GM21619 (cell line): ENCODE results near the gene GHR.

ENCODE experiments used
- ATAC-seq: cut with Tn5 transposase; IDR thresholded peaks from one replicate; pipeline ENCODE4 v1.9.1; 2021; ENCODE audit not compliant: unreplicated experiment

The GHR gene

GRCh38 chr5:42461507-42461906 lies 38.3 kb downstream of the GHR start:
- ATAC-seq: no peak

DNA sequence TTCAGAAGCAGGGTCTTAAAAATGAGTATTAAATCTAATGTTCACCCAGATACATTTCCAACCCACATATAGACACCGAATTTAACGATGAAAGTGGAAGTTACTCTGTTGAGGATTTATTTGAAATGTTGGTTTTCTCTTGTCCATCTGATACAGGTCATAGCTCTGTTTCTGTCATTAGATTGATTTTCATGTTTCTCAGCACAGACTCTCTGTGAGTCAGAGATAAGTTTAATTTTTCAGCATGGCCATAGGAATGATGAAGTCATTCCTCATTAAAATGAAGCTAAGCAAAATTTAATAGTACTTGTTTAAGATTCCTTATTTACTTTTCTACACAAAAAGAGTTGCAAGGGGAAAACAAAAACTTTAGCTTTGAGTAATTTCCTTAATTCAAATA lies 38.8 kb downstream of the GHR start:
- ATAC-seq: no peak

GRCh38 chr5:42467572-42467971 lies 44.3 kb downstream of the GHR start:
- ATAC-seq: no peak

DNA sequence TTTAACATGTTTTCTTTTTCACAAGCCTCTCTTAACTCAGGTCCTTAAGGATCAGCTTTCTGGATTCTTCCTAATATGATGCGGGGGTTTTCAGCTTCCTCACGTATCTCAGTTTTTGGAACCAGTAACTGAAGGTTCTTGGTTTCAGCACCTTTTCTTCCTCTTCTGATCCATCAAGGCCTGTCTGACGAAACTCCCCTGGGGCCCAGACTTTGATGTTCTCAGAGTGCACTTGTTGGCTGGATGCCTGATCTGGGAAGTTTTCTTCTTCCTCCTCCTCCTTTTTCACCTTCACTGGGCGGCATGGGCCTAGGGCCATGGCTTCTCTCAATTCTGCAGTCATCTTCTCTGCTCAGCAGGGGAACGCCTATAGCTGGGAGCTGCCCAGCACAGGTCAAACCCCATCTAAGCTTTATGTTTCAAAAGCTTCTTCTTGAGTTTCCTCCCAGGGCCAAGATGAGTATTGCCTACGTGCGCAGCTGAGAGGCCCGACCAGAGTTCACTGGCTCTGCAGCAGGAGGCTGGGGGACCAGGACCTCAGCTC lies 44.8 kb downstream of the GHR start:
- no peak for ATAC-seq

GRCh38 chr5:42483472-42484154 lies 60.4 kb downstream of the GHR start:
- peak; percentile 93 for ATAC-seq

DNA sequence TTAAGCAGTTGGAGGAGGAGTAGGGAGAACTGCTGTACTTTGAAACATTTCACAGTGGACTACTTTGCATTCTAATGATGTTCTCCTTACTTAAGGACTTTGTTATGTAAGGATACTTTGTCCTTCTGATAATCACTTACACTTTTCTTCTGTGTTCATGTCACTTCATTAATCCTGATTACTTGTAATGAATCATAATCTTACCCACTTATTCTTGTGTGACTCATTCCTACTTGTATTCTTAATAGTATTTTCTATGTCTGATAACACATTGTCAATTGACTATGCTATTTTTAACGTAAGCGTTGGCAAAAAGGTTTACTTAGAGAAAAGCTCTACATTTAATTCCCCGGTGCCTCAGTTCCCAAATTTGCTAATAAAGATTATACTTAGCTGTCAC lies 63.8 kb downstream of the GHR start:
- no peak for ATAC-seq

DNA sequence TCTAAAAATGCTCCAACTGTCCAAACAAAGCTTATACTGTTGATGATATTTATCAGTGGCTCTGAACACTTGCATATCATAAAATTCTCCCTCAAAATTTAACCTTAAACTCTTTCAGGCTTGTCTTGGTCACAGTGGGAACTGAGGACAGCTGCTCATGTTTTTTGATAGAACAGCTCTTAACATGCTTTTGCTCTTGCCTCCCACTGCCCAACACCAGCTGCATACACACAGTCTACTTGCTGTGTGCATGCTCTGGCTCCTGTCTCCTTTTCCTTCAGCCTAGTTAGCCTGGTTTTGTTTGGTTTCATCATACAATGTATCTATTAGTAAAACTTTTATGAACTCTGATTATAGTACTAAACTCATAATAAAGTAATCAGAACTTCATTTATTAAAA lies 64.6 kb downstream of the GHR start:
- ATAC-seq: no peak

DNA sequence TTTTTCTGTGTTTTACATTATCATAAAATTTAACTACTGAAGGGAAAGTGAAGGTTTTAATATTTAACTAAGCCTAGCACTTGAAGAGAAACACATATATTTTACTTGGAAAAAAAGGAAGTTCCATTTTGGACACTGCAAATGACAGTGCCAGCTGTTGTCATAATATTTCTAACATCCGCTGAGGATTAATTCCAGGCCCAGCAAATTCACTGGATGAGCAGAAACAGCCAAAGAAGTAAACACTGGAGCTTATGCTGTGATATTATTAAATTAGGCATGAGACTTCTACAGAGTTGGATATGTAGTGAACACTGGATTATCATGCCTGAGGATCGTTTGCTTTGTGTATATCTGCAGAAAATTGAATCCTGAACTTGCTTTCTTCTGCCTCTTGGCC lies 67.6 kb downstream of the GHR start:
- no peak for ATAC-seq

- ATAC-seq: no peak
Observed at GRCh38 chr5:42491699-42492098, 68.5 kb downstream of the GHR start.

GRCh38 chr5:42492974-42493373 lies 69.7 kb downstream of the GHR start:
- no peak for ATAC-seq

GRCh38 chr5:42494414-42494813 lies 71.2 kb downstream of the GHR start:
- no peak for ATAC-seq

DNA sequence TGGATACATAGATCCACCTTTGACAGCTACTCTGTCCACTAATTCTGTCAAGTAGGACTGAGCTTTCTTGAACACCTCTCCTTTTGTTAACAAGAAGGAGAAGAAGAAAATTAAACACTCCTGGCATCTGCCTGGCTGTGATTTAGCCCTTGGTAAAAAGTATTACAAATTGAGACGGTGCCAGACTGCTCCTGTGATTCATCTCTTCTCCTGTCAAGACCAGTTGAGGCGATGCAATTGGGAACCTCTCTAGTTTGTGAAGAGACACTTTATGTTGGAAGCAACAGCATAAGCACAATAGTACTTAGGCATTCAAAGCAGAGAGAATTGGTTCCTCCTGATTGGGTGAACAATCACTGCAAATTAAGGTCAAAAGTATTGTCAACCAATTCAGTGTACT lies 72.7 kb downstream of the GHR start:
- no peak for ATAC-seq

- ATAC-seq: no peak
Observed at GRCh38 chr5:42496397-42497156, 73.3 kb downstream of the GHR start.

DNA sequence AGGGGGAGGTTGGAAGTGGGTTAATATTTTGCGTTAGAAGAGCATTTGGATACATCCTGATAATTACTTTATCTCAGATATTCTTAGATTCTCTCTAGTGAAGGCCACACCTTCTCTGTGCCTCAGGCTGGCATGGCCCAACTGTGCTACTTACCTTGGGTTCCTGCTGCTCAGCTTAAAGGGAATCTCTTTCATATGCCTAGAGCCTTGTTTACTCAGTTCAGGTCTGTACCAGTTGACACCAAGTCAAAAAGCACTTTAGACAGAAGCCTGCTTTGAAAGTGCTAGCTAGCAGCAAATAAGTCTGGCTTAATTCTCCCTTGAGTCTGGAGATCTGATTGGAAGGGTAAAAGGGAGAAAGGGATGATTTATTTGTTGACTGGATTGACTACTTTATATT lies 74.8 kb downstream of the GHR start:
- ATAC-seq: no peak

GRCh38 chr5:42499016-42499415 lies 75.8 kb downstream of the GHR start:
- no peak for ATAC-seq

DNA sequence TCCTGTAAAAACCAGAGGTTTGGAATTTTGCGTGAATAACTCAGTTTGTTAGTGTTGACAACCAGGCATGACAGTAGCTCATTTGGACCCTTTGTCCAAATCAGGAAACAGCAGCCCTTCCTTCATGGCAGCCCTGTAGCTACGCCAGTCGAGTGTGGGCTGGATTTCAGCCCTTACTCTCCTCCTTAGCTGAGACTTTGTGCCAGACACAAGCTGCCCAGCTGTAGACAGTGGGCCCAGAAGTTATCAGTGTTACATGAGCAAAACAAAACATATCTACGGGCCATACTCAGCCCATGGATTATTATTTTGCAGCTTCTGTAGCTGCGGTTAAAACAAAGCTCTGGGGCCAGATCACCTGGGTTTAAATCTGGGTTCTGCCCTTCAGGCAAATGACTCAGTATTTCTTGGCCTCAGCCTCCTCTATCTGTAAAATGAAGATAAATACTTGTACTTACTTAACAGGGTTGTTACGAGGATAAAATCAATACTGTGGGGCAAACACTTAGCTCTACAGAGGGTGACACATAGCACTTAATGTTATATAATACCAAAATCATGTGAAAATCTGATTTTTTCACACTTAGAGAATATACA lies 76.9 kb downstream of the GHR start:
- no peak for ATAC-seq

GRCh38 chr5:42502613-42503470 lies 79.6 kb downstream of the GHR start:
- ATAC-seq: no peak

GRCh38 chr5:42506662-42507061 lies 83.4 kb downstream of the GHR start:
- no peak for ATAC-seq

DNA sequence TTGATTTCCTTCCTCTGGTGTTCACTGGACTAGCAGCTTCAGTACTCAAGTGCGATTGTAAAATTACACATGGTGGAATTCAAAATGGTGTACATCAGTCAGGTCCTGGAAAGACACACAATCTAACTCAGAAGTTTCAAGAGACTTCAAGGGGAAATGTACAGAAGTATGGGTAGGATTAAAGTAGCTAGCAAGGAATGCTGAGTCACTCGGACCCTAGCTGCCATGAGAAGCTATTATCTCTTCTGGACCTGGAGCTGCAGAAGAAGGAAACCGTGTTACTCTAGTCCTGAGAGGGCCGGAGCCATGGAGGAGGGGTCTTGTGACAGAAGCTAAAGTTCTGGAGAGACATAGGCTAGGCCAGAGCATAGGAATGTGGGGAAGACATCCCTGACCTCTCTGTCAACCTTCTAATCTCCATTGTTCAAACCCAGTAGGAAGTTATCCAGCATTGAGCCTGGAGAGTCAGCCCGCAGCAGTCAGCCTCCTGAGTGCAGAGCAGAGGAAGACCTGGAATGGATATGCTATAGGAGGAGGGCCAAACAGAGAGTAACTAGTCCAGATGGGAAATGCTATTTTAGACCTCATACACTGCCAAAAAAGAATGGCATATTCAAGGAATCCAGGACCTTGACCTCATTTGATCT lies 84.3 kb downstream of the GHR start:
- ATAC-seq: no peak

DNA sequence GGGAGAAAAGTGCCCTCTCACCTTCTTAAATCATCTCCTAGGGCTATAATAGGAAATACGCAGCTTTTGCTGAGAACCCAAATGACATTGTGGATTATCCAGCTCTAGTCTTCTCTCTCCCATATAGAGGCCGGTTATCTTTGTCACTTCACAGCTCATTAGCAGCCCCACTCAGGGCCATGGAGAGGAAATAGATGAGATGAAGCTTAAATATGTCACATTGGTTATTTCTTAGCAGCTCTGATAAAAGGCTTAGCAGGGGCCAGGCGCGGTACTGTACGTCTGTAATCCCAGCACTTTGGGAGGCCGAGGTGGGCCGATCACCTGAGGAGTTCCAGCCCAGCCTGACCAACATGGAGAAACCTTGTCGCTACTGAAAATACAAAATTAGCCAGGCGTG lies 90.0 kb downstream of the GHR start:
- no peak for ATAC-seq

GRCh38 chr5:42514754-42515153 lies 91.5 kb downstream of the GHR start:
- ATAC-seq: no peak
